ENCODE data around the gene PLEKHH2.
"Not testable (repeated sequence)": the region's sequence is repeated elsewhere in the genome, so short reads cannot be mapped to it uniquely, and the experiment has no call there.

The PLEKHH2 gene

DNA sequence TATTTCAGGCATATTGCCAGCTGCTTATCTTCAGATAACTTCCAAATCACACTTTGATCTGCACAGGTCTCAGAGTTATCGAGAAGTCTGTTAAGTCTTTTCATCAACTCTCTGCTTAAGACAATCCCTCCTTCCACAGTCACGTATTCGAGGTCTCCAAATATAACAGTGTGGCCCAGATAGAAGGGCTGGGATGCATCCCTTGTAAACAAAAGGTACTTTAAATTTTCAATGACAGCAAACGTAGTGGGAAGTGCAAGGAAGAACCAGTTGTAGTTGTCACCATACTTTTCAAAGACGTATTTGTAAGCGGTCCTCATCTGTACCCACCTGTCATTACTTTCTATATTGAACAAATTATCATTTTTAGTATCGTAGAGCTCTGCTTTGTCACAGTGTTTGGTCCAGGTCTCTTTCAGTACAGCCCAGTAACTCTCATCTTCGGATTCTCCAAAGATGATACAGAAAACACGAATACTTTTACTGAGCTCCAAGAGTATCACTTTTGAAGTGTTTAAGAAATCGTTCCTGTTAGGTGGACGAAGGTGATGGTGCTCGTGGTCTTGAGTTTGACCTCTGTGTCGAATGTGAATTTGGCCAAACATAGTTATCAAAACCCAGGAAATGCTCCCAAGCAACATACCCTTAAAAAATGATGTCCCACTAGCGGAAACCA is 38.7 kb downstream of the PLEKHH2 start:
- no peak for DNase-seq (ENCODE audit: low read depth)
- TF ChIP-seq, protein P1, sequence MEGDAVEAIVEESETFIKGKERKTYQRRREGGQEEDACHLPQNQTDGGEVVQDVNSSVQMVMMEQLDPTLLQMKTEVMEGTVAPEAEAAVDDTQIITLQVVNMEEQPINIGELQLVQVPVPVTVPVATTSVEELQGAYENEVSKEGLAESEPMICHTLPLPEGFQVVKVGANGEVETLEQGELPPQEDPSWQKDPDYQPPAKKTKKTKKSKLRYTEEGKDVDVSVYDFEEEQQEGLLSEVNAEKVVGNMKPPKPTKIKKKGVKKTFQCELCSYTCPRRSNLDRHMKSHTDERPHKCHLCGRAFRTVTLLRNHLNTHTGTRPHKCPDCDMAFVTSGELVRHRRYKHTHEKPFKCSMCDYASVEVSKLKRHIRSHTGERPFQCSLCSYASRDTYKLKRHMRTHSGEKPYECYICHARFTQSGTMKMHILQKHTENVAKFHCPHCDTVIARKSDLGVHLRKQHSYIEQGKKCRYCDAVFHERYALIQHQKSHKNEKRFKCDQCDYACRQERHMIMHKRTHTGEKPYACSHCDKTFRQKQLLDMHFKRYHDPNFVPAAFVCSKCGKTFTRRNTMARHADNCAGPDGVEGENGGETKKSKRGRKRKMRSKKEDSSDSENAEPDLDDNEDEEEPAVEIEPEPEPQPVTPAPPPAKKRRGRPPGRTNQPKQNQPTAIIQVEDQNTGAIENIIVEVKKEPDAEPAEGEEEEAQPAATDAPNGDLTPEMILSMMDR (IDR thresholded peaks at IDR 0.05; ENCODE audit: control insufficient read depth, insufficient read depth, low read depth, low read length, missing control alignments) = no peak
- peak overlapping the region; percentile 42 for H3K4me3 ChIP-seq (ENCODE audit: control insufficient read depth, low read depth, low read length)

DNA sequence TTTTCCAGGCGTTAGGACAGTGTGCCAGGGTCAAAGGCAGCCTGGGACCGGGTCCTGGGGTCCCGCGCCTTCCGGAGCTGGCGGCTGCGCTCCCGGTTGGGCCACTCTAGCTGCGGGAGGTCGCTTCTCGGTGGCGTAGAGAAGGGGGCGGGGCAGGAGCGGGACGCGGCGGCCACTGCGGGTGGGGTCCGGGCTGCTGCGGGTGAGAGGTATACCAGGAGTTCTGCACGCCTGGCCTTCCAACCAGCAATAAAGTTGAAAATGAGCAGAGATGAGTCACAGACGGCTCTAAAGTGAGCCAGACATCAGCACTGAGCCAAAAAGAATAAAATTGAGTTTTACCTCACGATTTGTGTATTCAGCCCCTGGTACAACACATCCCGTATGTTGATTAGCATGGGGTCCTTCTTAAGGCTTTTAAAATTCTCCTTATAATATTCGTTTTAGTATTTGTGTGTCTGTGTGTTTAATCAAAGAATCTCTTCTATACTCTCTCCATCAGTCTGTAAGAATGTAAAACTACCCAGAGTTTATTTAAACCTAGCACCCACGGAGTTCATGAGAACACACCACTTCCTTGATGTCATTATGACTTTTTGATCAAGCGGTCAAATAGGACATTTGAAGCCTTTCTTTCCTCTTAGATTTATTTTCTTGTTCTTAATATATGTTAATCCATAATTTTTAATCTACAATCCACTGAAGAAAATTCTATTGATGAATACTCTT is 39.4 kb downstream of the PLEKHH2 start, which contains the start of gene C1GALT1C1L:
Gene C1GALT1C1L, minus strand, starts transcription at position 108 of the 729 bp plus-strand sequence. Its CDS starts 107 bp downstream, at position 1.
- DNase-seq (ENCODE audit: low read depth) = peak; percentile 10
- TF ChIP-seq, protein P1 (IDR thresholded peaks at IDR 0.05; ENCODE audit: control insufficient read depth, insufficient read depth, low read depth, low read length, missing control alignments) = no peak
- peak within 1 kb of the TSS; percentile 42 for H3K4me3 ChIP-seq (ENCODE audit: control insufficient read depth, low read depth, low read length)

DNA sequence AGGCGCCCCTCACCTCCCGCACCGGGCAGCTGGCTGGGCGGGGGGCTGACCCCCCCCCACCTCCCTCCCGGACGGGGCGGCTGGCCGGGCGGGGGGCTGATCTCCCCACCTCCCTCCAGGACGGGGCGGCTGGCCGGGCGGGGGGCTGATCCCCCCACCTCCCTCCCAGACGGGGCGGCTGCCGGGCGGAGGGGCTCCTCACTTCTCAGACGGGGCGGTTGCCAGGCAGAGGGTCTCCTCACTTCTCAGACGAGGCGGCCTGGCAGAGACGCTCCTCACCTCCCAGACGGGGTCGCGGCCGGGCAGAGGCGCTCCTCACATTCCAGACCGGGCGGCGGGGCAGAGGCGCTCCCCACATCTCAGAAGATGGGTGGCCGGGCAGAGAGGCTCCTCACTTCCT is 40.7 kb downstream of the PLEKHH2 start:
- not testable (repeated sequence) for H3K4me3 ChIP-seq (ENCODE audit: control insufficient read depth, low read depth, low read length); DNase-seq (ENCODE audit: low read depth)

DNA sequence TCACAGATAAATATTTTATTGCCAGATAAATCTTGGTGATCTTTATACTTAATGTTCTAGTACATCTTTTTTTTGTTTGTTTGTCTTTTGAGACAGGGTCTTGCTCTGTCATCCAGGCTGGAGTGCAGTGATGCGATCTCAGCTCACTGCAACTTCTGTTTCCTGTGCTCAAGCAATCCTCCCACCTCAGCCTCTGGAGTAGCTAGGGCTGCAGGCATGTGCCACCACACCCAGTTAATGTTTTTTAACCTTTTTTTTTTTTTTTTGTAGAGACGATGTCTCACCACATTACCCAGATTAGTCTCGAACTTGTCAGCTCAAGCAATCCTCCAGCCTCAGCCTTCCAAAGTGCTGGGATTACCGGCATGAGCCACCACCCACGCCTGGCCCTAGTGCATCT is 48.3 kb downstream of the PLEKHH2 start:
- DNase-seq (ENCODE audit: low read depth) = no peak
- TF ChIP-seq, protein P1 (IDR thresholded peaks at IDR 0.05; ENCODE audit: control insufficient read depth, insufficient read depth, low read depth, low read length, missing control alignments) = no peak
- no peak overlapping the region for H3K4me3 ChIP-seq (ENCODE audit: control insufficient read depth, low read depth, low read length)

DNA sequence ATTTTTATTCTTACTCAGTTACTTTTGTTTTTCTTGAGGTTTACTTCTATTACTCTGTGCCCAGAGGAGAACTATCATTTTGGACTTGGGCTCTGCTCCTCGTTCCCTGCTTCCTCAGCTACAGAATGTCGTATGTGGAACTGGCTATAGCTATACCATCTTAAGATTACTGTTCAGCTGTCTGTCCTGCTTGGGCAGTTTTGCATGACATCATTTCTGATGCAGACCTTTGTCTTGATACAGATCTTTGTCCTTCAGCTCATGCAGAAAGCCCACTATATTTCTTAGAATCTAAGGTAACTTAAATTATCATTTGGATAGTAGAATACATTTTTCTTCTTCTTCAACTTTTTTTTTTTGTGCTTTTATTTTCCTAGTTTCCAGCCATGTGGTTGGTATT is 52.9 kb downstream of the PLEKHH2 start:
- TF ChIP-seq, protein P1 (IDR thresholded peaks at IDR 0.05; ENCODE audit: control insufficient read depth, insufficient read depth, low read depth, low read length, missing control alignments) = no peak
- no peak for DNase-seq (ENCODE audit: low read depth)

DNA sequence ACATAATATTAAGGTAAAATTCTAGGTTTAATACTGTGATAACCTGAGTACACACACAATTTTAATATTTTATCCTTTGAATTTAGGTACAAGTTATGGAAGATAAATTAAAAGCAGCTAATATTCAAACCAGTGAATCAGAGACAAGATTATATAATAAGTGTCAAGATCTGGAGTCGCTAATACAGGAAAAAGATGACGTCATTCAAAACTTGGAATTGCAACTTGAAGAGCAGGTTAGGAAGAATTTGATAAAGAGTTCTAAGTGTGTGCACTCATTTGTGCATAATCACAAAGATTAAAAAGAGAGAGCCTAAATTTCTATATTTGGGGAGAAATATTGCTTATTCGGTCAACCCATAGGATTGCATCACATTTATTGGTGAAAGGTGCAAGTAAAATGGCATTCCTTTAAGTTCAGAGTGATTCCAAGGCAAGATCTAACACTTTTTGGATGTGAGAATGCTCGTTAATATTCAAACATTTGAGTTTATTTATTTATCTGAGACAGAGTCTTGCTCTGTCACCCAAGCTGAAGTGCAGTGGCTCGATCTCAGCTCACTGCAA is 55.5 kb downstream of the PLEKHH2 start:
- DNase-seq (ENCODE audit: low read depth) = no peak
- TF ChIP-seq, protein P1 (IDR thresholded peaks at IDR 0.05; ENCODE audit: control insufficient read depth, insufficient read depth, low read depth, low read length, missing control alignments) = no peak
- no peak overlapping the region for H3K4me3 ChIP-seq (ENCODE audit: control insufficient read depth, low read depth, low read length)

More for the DNA sequence above, 52.9 kb downstream of the PLEKHH2 start:
- H3K4me3 ChIP-seq (ENCODE audit: control insufficient read depth, low read depth, low read length) = no peak overlapping the region

DNA sequence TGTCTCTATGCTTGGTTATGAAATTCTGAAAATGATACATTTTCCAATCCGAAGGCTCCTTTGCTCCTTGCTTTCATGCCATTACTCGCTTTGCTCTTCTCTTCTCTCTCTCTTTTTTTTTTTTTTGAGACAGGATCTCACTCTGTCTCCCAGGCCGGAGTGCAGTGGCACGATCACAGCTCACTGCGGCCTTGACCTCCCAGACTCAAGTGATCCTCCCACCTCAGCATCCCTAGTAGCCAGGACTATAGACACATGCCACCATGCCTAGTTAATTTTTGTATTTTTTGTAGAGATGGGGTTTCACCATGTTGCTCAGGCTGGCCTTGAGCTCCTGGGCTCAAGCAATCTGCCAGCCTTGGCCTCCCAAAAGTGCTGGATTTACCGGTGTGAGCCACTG is 61.1 kb downstream of the PLEKHH2 start:
- DNase-seq (ENCODE audit: low read depth); H3K4me3 ChIP-seq (ENCODE audit: control insufficient read depth, low read depth, low read length): not testable (repeated sequence)
